ENCODE results near the gene POU6F2.

GRCh38 chr7:38932509-38933168 is 45.1 kb upstream of the POU6F2 start:
- TF ChIP-seq CTCF (IDR thresholded peaks at IDR 0.05) = peak; percentile 99
- TF ChIP-seq ZFX (IDR thresholded peaks at IDR 0.05; ENCODE audit: borderline replicate concordance) = no peak

Measured in 22Rv1 (cell line).